WTC11 (cell line): ENCODE measurements around the gene CAPN12.

Experiments
- CREB1 ChIP-seq: sonication (generic); formaldehyde crosslinking; IDR thresholded peaks from 2 replicates; pipeline ENCODE4 v1.8.0; 2023; ENCODE audit warnings: mild to moderate bottlenecking, missing genetic modification reagents
- CTCF ChIP-seq: fragments of 200-600 bp; IDR thresholded peaks from 2 replicates; pipeline ENCODE4 v1.8.0; 2022; ENCODE audit warnings: antibody characterized with exemption
- ETV6 ChIP-seq: sonication (generic); formaldehyde crosslinking; IDR thresholded peaks from 2 replicates; pipeline ENCODE4 v1.8.1; 2022; ENCODE audit warnings: mild to moderate bottlenecking, missing genetic modification reagents
- HMGXB4 ChIP-seq: sonication (generic); formaldehyde crosslinking; IDR thresholded peaks from 2 replicates; pipeline ENCODE4 v1.8.1; 2023; ENCODE audit warnings: mild to moderate bottlenecking, moderate library complexity, missing genetic modification reagents
- NR2C2 ChIP-seq: sonication (generic); formaldehyde crosslinking; IDR thresholded peaks from 2 replicates; pipeline ENCODE4 v1.8.0; 2022; ENCODE audit warnings: mild to moderate bottlenecking, missing genetic modification reagents
- PRDM15 ChIP-seq: sonication (generic); formaldehyde crosslinking; IDR thresholded peaks from 2 replicates; pipeline ENCODE4 v1.8.0; 2022; ENCODE audit warnings: missing genetic modification reagents
- SMAD3 ChIP-seq: sonication (generic); formaldehyde crosslinking; IDR thresholded peaks from 2 replicates; pipeline ENCODE4 v1.8.0; 2022; ENCODE audit warnings: missing genetic modification reagents, mild to moderate bottlenecking, borderline replicate concordance
- SMAD4 ChIP-seq: sonication (generic); formaldehyde crosslinking; IDR thresholded peaks from 2 replicates; pipeline ENCODE4 v1.8.0; 2022; ENCODE audit warnings: mild to moderate bottlenecking, missing genetic modification reagents
- SP1 ChIP-seq: sonication (generic); formaldehyde crosslinking; conservative IDR thresholded peaks from 2 replicates; pipeline ENCODE4 v1.8.1; 2022; ENCODE audit warnings: missing genetic modification reagents
- TEAD1 ChIP-seq: sonication (generic); formaldehyde crosslinking; IDR thresholded peaks from 2 replicates; pipeline ENCODE4 v1.8.0; 2022; ENCODE audit warnings: mild to moderate bottlenecking, missing genetic modification reagents
- TF ChIP-seq, protein P1 (sequence below): sonication (generic); formaldehyde crosslinking; IDR thresholded peaks from 2 replicates; pipeline ENCODE4 v1.8.0; 2022; ENCODE audit warnings: mild to moderate bottlenecking, missing genetic modification reagents

- TF ChIP-seq SP1 (no peak), NR2C2 (CRISPR knock-in tag) (no peak), CTCF (no peak), SMAD3 (CRISPR knock-in tag) (no peak), SMAD4 (CRISPR knock-in tag) (no peak), PRDM15 (no peak), CREB1 (CRISPR knock-in tag) (no peak), ETV6 (CRISPR knock-in tag) (no peak), HMGXB4 (CRISPR knock-in tag) (no peak), TEAD1 (CRISPR knock-in tag) (no peak; the same call in 1 of the 2 replicates)
- TF ChIP-seq, protein P1, sequence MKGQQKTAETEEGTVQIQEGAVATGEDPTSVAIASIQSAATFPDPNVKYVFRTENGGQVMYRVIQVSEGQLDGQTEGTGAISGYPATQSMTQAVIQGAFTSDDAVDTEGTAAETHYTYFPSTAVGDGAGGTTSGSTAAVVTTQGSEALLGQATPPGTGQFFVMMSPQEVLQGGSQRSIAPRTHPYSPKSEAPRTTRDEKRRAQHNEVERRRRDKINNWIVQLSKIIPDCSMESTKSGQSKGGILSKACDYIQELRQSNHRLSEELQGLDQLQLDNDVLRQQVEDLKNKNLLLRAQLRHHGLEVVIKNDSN (CRISPR knock-in tag): no peak
Observed at GRCh38 chr19:38693380-38694223, 50.7 kb downstream of the CAPN12 start.
